ENCODE results near the gene PLXNA2. TPM values are rescaled to one million over a fixed set of nuclear protein-coding genes. Genes with fewer than 3 reads are reported as not detected.

The PLXNA2 gene
- total and polyA plus RNA-seq, 2 of the 4 experiments (the other 2 are of a cell fraction) = 0.72 to 1.1 TPM

GRCh38 chr1:208256091-208256490 lies 11.9 kb upstream of the PLXNA2 start:
- H3K79me1 ChIP-seq (ENCODE audit: low read depth in 1 of 2, low read length in 2 of 2) = no peaks in the 10 kb centered on the region
- WGBS, 2 experiments (ENCODE audit: extremely low coverage in 2 of 2, insufficient read length in 1 of 2) = no CpG with 5 or more reads among the region's 1 CpG
- POLR2A ChIA-PET (ENCODE audit: unreplicated experiment) = no interaction called here
- H2BK20ac ChIP-seq (ENCODE audit: low read depth, low read length) = no peak overlapping the region
- no peak overlapping the region for H2AK5ac ChIP-seq (ENCODE audit: low read depth, low read length)
- no peak overlapping the region for H3K9ac ChIP-seq (ENCODE audit: low read depth, low read length)
- TF ChIP-seq SMC3 (IDR thresholded peaks at IDR 0.05; ENCODE audit: low read depth, low read length) (no peak), CTCF (conservative IDR thresholded peaks at IDR 0.05; ENCODE audit: low read depth, low read length) (no peak), POLR2A (IDR thresholded peaks at IDR 0.05; ENCODE audit: low read depth, low read length) (no peak), CHD1 (IDR thresholded peaks at IDR 0.05; ENCODE audit: low read depth, low read length) (no peak), RAD21 (IDR thresholded peaks at IDR 0.05; ENCODE audit: low read length) (no peak), MAFK (IDR thresholded peaks at IDR 0.05; ENCODE audit: low read depth, low read length) (no peak), RCOR1 (IDR thresholded peaks at IDR 0.05; ENCODE audit: insufficient replicate concordance, low read length) (no peak), FOS (IDR thresholded peaks at IDR 0.05; ENCODE audit: low read depth, low read length) (no peak), MXI1 (IDR thresholded peaks at IDR 0.05; ENCODE audit: borderline replicate concordance, low read depth, low read length) (no peak), BHLHE40 (IDR thresholded peaks at IDR 0.05; ENCODE audit: low read depth, low read length) (no peak), MAZ (IDR thresholded peaks at IDR 0.05; ENCODE audit: borderline replicate concordance, low read depth, low read length) (no peak), CEBPB (IDR thresholded peaks at IDR 0.05; ENCODE audit: low read depth, low read length) (no peak), RFX5 (IDR thresholded peaks at IDR 0.05; ENCODE audit: low read depth, low read length) (no peak), NFE2L2 (IDR thresholded peaks at IDR 0.05; ENCODE audit: low read depth, low read length) (no peak)
- TF ChIP-seq, protein P1, sequence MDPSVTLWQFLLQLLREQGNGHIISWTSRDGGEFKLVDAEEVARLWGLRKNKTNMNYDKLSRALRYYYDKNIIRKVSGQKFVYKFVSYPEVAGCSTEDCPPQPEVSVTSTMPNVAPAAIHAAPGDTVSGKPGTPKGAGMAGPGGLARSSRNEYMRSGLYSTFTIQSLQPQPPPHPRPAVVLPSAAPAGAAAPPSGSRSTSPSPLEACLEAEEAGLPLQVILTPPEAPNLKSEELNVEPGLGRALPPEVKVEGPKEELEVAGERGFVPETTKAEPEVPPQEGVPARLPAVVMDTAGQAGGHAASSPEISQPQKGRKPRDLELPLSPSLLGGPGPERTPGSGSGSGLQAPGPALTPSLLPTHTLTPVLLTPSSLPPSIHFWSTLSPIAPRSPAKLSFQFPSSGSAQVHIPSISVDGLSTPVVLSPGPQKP (IDR thresholded peaks at IDR 0.05; ENCODE audit: borderline replicate concordance, low read depth, low read length) = no peak
- TF ChIP-seq, protein P2, sequence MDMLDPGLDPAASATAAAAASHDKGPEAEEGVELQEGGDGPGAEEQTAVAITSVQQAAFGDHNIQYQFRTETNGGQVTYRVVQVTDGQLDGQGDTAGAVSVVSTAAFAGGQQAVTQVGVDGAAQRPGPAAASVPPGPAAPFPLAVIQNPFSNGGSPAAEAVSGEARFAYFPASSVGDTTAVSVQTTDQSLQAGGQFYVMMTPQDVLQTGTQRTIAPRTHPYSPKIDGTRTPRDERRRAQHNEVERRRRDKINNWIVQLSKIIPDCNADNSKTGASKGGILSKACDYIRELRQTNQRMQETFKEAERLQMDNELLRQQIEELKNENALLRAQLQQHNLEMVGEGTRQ (IDR thresholded peaks at IDR 0.05; ENCODE audit: low read depth, low read length) = no peak
- H4K8ac ChIP-seq (ENCODE audit: low read depth in 2 of 2, low read length in 2 of 2) = no peak overlapping the region
- H3K56ac ChIP-seq (ENCODE audit: extremely low read depth, insufficient read depth, low read length) = no peak overlapping the region
- no peaks in the 10 kb centered on the region for H3K9me1 ChIP-seq (ENCODE audit: insufficient read depth, low read length)
- H3K36me3 ChIP-seq (ENCODE audit: control insufficient read depth, insufficient read depth, low read length) = no peaks in the 10 kb centered on the region
- no peak overlapping the region for H2AFZ ChIP-seq (replicated peaks; ENCODE audit: low read length, poor library complexity)
- CTCF ChIA-PET = no interaction called here
- no peak overlapping the region for H3K14ac ChIP-seq (replicated peaks; ENCODE audit: low read depth, low read length)
- no peak overlapping the region for H3K18ac ChIP-seq (ENCODE audit: low read depth, low read length)
- DNase-seq (no peak), ATAC-seq (ENCODE audit: low read depth) (no peak)
- no peak overlapping the region for H2AK9ac ChIP-seq (replicated peaks; ENCODE audit: low read depth, low read length, poor library complexity)
- H3K27me3 ChIP-seq (ENCODE audit: control insufficient read depth, insufficient read depth, low read length) = peaks cover 13% of the 10 kb centered on the region
- H4K20me1 ChIP-seq (ENCODE audit: insufficient read depth, low read length) = no peaks in the 10 kb centered on the region
- H3K27ac ChIP-seq (ENCODE audit: insufficient read depth, low read length) = no peak overlapping the region
- peaks cover 1% of the 10 kb centered on the region; the same call in 1 of the 2 replicates for H3K4me1 ChIP-seq (ENCODE audit: control insufficient read depth, insufficient read depth, low read length)
- H3K4ac ChIP-seq (ENCODE audit: low read depth, low read length) = no peak overlapping the region
- H2BK120ac ChIP-seq (ENCODE audit: low read depth, low read length) = no peak overlapping the region
- no peak overlapping the region for H4K91ac ChIP-seq (ENCODE audit: insufficient read depth, low read depth, low read length)
- in situ Hi-C loops (cut with MboI; ENCODE audit: low sequenced_read_pairs) (no loop called here), dilution Hi-C loops (cut with HindIII; ENCODE audit: low sequenced_read_pairs, unreplicated experiment) (no loop called here), intact Hi-C loops (cut with micrococcal nuclease) (no loop called here)
- no peaks in the 10 kb centered on the region for H3K9me3 ChIP-seq (ENCODE audit: control insufficient read depth, insufficient read depth, low read length)
- no peak overlapping the region for H3K23ac ChIP-seq (ENCODE audit: low read depth, low read length)
- no peak overlapping the region for H3K4me2 ChIP-seq (ENCODE audit: low read depth, low read length)
- no peak overlapping the region for H2BK5ac ChIP-seq (ENCODE audit: low read depth, low read length, poor library complexity, severe bottlenecking)
- no peak overlapping the region for H2BK15ac ChIP-seq (ENCODE audit: low read depth, low read length)
- no peak overlapping the region for H3K4me3 ChIP-seq (ENCODE audit: insufficient read depth, low read depth, low read length)
- no peak overlapping the region for H4K5ac ChIP-seq (ENCODE audit: low read depth, low read length)
- no TSS peak for BruUV-seq (replicated peaks)
